H4 (cell line): Measurements from ENCODE around the gene DBH. TPM values are rescaled to one million over a fixed set of nuclear protein-coding genes. Genes with fewer than 3 reads are reported as not detected.

Source experiments
- DNase-seq: peaks from one replicate; pipeline ENCODE4 v3.0.0-alpha.2; 2015; ENCODE audit warnings: low spot score
- total RNA-seq: library from RNA; depleted of rRNA; stranded (reverse); fragments of >200 nt; shearing (Covaris generic); gene quantifications from 2 replicates; pipeline ENCODE4 v1.2.3, GENCODE V29; 2014; rRNA removed

DBH gene
- not detected in 2 replicates for total RNA-seq

DNA sequence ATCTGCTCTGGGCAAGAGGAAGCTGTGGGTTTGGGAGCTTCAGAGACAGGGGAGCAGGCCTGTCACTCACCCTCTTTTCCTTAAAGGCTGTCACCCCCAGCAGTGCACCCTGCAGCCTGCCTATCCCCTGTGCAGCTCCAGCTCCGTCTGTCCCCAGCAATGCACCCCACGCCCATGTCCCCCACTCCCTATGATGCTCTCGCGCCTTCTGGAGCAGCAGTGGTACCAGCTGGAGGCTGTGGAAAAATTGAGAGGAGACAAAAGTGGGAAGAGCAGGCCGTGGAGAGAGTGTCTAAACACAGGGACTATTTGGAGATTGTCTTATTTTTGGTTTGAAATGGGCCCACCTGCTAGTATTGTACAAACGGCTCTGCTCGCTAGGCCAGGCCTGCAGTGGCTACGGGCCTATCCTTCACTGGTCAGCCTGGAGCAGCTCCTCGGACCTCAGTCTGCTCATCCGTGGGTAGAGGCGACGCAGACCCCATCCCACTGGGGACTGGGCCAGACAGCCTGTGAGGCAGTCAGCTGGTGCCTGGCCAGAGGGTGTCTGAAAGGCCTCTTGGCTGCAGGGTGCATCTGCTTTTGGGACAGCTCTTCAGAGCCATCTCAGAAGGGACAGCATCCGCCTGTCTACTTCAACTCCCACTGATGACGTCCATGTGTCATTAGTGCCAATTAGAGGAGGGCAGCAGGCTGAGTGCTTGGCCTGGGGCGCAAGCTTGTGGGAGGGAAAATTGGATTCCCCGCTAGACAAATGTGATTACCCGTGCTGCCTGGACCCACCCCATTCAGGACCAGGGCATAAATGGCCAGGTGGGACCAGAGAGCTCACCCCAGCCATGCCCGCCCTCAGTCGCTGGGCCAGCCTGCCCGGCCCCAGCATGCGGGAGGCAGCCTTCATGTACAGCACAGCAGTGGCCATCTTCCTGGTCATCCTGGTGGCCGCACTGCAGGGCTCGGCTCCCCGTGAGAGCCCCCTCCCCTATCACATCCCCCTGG is at the start of gene DBH:
Gene DBH (plus strand): TSS at position 831 of the 999 bp plus-strand sequence. CDS start 9 bp downstream, at position 840.
- no peak for DNase-seq

DNA sequence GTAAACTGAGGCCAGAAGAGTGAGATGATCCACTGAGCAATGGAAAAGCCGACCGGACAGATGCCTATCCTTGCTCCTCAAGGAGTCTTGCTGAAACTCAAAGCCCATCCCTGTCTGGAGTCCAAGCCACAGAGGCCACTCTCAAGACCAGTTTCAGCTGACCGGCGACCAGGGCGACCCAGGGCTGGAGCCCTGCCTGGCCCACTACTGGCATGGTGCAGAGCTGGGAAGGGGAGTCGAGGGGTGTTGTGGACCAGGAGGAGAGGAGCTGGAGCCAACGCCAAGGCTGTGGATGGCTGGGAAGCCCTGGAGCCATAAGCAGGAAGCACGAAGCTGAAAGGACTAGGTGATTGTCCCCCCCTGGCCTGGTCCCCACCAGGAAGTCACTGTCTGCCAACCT is 49.1 kb upstream of the DBH start:
- no peak for DNase-seq

DNA sequence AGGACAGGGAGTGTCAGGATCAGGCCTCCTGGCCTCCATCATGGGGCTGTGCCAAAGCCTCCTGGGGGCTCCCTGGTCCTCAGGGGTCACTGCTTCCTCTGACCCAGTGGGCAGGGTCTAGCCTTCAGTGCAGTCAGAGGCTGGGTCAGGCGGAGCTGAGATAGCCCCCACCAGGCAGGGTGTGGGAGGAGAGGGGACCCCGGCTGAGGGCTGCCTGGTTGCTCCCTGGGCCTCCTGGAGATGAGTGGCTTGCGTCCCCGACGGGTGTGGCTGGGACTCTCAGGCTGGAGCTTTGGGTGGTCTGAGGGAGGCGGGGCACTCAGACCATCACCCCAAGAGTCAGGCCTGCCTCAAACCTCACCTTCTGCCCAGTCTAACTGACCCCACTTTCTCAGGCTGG is 48.7 kb upstream of the DBH start:
- DNase-seq: no peak

DNA sequence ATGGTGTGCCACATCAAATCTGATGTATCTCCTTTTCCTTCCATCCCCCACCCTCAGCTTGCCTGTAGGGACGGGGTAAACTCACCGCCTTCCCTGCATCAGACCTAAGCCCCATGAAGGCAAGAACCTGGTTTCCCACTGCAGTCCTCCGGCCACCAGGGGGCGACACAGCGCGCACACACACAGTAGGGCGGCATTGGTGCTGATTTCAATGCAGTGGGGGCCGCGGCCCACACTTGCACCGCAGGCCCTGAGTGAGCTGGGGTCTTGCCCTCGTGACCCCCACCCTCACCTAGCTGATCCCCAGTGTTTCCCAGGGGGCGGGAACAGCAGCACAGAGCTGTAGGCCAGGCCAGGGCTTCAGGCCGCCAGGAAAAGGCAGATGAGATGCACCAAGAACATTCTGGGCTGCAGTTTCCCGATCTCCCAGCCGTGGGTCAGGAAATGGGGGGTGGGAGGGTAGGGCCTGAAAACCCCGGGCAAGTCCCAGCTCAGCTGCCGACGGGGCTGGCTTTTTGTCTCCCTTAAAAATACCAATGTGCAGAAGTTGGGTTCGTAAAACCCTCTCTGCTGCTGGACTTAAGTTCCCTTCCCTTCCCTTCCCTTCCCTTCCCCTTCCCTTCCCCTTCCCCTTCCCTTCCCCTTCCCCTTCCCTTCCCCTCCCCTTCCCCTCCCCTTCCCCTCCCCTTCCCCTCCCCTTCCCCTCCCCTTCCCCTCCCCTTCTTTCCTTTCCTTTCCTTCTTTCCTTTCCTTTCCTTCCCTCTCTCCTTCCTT is 46.5 kb upstream of the DBH start:
- DNase-seq: no peak

DNA sequence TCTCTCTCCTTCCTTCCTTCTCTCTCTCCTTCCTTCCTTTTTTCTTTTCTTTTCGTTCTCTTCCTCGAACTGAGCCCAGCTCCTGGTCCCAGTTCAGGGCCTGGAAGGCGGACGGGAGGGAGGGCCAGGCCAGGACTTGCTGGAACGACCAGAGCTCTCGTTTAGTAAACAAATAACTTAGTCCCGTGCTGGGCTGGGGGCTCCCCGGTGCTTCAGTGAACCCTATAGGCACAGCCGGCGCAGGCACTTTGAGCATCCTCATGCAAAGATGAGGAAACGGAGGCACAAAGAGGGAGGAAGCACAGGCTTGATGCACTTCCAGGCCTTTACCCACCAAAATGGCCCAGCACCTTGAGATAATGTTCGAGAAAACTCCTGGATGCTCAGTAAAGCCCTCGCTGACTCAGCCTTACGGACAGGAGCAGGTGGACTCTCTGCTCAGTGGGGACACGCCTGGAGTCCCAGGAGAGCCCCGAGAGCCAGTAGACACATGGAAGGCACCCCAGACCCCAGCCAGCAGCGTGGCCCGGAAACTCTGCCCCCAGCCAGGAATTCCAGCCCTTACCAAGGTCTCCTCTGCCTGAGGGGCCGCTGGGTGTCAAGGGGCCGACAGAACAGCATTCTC is 45.8 kb upstream of the DBH start:
- DNase-seq: no peak

DNA sequence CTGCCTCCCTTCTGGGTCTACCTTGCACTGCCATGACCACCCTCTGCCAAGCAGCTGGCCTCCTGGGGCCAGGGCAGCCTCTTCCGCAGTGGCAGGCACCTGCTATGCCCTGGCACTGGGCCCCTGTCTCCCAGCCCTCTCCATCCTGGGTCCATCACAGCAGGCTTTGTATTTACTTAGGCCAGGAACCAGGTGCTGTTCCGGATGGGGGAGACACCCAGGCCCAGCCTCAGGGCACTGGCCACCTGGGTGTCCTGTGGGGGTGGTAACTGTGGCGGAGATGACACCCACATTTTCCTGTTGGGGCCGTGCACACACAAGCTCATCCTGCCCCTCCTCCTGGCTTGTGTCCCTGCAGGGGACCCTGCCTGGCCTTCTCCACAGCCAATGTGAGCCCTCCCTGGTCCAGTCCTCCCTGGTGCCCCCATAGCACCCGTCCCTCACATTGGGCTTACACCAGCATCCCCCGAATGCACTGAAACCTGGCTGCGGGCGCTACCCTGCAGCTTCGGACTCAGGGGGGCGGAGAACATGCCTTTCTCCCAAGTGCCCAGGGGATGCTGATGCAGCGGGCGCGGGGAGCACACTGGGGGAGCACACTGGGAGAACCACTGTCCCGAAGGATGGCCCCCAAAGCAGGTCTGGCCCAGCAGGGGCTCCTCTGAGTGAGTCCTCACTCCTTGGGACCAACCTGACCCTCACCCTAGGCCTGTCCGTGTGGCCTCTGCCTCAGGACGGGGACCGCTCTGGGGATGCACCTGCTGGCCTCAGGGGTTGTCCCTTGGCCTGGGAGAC is 44.9 kb upstream of the DBH start:
- no peak for DNase-seq

DNA sequence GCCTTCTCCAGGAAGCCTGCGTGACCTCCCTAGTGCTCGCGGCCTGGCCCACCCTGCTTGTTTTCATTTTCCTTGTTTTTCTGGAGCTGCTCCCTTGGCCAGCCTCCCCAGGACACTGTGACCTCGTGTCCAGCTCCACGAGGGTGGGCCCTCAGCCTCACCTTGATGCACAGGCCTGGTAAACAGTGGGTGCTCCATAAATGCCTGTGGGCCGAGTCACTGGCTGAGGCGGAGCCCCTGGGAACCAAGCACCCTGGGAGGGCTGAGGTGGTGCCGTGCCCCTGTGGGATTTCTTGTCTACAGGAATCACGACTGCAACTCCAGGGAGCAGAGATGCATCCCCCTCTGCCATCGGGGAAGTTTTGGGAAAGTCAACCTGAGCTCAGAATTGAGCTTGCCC is 44.2 kb upstream of the DBH start:
- no peak for DNase-seq

DNA sequence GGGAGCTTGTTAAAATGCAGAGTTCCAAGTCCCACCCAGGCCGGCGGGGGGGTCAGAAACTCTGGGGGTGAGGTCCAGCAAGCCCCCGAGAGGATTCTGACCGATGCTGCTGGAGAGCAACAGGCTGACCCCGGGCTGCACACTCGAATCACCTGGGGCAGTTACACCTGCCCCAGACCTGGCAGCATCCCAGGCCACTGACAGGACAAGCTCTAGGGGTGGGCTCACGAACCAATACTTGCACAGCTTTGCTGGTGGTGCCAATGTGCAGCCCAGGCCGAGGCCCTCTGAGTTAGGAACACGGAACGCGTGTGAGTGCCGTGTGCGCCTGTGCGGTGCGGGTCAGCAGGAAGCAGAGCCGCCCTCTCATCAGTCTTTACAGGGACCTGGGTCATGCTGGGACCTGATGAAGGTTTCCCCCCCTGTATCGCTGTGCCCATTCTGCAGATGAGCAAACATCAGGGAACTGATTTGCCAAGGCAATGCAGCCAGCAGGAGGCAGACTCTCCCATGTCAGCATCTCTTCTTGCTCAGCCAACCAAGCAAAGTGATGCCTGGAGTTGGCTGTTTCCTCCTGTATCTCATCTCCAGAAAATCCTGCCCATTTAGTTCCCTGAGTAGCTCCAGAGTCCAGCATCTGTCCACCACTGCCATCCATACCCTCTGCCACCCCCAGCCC is 43.3 kb upstream of the DBH start:
- no peak for DNase-seq

DNA sequence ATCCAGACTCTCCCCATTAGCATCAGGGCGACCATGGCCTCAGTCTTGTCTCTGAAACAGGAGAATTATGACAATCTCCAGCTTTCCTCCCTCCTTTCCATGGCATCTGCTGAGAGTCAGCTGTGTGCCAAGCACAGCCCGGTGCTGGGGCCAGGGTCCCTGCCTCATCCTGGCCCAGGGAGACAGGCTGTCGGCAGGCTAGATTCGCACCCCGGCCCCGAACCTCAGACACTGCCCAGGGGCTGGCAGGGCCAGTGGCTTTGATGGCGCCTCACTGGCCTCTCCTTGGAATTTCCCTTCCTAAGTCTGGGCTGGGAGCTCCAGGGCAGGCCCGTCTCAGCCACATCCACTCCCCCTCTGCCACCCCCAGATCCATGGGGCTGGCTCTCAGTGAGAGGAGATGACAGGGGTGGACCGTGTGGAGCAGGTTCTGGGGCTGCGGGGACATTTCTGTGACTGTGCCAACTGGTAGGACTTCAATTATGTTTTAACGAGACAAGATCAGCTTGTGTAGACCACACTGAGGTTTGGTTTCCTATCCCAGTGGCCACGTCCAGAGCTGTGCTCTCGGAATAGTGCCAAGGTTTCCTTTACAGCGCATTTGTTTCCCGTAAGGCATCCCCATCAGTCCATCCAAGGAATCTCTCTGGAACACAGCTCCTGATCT is 42.4 kb upstream of the DBH start:
- no peak for DNase-seq

DNA sequence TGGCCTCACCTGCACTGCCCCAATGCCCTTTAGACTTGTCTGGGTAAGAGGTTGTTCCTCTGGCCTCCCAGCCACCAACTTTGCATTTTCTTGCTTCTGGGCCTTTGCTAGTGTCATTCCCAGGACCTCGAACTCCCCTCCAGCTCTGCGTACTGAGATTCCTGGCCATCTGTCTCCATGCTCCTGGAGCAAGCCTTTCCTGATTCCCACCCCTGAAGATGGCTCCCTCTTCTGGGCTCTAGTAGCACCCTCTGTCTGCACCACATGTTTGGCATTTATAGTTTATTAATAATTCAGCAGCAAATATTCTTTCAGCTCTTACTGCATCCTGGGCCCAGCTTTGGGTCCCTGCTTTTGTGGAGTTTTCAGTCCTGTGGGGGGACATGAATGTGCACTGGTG is 41.9 kb upstream of the DBH start:
- DNase-seq: no peak

DNA sequence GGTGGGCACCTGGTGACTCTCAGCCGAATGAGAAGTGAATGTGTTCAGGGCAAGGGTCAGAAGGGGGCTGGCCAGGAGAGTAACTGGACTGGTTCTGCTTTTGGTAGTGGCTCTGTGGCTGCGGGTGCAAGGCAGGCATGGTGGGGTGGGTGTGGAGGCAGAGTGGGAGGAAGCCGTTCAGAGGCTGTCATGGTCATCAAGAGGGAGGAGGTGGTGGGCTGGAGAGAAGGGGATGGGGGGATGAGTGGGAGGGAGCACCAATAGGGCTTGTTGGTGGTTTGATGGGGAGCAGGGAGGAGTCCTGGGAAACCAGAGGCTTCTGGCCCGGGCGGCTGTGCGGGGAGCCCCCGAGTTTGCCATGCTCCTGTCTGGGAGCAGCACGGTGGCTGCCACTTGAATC is 40.3 kb upstream of the DBH start:
- no peak for DNase-seq

DNA sequence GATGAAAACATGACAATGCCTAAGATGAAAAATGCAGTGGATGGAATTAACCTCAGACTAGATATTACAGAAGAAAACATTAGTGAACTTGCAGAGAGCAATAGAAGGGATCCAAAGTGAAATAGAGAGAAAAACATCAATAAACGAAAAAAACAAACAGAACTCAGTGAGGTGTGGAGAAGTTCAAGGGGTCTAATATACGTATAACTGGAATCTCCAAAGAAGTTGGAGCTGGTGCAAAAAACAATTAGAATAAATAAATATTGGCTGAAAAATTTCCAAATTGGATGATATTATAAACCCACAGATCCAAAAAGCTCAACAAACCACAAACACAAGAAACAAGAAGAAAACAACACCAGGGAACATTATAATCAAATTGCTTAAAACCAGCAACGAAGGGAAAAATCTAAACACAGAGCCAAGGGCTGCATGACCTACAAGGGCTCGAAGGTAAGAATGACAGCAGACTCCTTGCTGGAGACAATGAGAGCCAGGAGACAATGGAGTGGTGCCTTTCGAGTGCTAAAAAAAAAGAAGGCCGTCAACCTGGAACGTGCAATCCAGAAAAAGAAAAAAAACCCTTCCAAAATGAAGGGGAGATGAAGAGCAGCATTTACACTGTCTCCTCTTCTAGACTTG is 38.7 kb upstream of the DBH start:
- DNase-seq: no peak

DNA sequence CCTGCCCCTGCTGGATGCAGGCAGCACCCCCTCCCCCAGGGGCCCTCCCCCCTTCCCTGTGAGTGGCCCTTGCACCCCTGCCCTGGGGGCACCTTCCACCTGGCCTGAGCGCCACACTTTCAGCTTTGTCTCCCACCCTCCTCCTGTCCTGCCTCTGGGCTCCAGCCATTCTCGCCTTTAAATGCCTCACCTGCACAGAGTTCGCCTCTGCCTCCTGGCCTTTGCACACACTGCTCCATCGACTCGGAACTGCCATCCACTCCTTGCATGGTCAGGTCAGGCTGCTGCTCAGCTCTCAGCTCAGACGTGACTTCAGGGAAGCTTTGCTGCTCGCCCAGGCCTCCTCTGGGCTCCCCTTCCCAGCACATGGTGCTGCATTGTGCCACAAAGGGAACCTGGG is 37.2 kb upstream of the DBH start:
- DNase-seq: no peak

DNA sequence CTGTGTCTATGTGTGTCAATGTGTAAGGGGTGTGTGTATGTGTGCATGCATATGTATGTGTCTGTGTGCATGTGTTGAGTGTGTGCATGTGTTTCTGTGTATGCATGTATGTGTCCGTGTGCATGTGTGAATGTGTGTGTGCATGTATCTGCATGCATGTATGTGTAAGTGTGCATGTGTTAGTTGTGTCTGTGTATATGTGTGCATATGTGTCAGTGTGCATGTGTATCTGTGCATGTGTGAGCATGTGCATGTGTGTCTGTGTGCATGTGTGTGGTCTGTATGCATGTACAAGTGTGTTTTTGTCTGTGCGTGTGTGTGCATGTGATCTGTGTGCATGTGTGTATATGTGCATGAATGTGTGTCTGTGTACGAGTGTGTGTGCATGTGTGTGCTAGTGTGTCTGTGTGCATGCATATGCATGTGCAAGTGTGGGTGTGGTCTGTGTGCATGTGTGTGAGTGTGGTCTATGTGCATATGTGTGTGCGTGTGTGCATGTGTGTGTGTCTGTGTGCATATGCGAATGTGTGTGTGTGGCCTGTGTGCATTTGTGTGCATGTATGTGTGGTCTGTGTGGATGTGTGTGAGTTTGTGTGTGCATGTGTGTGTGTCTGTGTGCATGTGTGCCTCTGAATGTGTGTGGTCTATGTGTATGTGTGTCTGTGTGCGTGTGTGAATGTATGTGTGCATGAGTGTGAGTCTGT is 36.5 kb upstream of the DBH start:
- DNase-seq: no peak

DNA sequence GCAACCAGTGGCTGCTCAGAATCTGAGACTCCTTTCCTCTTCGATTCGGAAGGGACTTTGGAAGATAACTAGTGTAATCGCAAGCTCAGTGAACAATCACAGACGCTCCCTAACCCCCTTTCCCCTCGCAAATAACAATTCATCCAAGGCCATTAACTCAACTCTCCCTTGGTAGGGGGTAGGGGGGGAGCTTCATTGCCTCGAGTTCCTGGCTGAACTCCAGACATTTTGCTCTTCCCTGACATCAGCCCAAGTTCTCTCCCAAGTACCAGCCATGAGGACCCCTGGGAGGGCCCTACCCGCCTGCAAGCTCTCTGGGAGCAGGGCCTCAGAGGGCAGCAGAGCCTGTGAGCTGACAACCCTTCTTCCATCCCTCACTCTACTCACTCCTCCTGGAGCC is 35.4 kb upstream of the DBH start:
- DNase-seq: no peak

DNA sequence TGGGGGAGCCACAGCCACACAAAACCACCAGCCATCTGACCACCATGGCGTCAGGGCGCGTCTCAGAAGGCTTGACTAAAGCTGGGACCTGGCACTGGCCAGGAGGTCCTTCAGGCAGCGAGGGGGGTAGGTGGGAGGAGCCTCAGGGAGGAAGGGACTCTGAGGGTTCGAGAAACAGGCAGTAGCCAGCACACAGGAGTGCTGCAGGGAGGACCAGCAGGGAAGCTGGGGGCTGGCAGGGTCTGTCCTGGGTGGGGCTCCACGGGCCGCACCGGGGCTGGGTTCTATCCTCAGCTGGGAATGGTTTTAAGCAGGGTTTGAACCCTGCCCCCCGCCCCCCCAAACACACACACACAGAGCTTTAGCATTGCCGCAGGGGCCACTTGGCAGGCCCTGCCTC is 34.4 kb upstream of the DBH start:
- DNase-seq: no peak

DNA sequence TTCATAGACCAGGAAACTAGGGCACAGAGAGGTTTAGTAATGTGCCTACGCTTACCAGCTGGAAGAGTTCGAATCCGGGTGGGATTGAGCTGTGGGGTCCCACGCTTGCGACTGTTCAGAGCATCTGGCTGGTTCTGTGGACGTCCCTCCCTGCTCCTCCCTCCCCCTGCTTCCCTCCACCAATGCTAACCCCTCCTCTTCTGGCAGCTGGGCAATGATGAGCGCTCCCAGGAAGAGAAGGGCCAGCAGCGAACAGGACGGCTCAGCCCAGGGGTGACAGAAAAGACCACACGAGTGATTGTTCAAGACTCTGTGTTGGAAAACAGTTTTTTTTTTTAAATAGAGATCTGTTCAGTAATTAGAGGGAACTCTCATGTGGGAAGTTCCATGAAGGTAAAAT is 33.9 kb upstream of the DBH start:
- no peak for DNase-seq

DNA sequence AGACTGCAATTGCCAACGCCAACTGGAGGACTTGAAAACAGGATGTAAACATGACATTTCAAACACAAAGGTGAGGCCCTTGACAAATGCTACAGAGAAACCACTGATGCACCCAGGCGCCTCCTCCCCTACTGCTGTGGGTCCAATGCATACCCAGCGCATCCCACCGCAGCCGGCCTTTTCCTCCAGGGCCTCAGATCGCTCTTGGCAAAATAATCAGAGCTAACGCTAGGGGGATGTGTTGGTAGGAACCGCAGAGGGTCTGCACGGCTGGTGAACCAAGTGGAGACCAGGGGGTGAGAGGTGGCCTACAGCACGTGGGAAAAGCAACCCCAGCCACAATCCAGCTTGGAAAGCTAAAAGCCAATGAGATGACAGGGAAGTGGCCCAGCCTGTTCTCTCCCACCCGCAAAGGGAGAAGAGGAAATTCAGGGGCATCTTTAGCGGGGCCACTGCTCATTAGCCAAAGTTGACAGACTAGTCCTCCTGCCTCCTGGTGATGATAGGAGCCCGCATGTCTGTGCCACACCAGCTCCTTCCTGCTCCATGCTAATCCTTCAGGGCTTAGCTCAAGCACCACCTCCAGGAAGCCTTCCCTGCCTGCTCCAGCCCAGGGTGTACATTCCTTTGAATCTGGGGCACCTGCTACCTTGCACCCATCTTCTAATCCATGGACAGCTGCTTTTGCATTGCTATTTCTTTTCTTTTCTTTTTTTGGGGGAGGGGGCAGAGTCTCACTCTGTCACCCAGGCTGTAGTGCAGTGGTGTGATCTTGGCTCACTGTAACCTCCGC is 32.8 kb upstream of the DBH start:
- DNase-seq: no peak
